HEK293T (cell line): ENCODE results near the gene UBR1.
"Not testable (repeated sequence)": the region's sequence is repeated elsewhere in the genome, so short reads cannot be mapped to it uniquely, and the experiment has no call there.

Source experiments
- CTCF ChIA-PET: fragments of 350-600 bp; formaldehyde crosslinking; extraction: SDS; loops from one replicate; lab custom pipeline; 2021; ENCODE audit warnings: antibody characterized with exemption, inconsistent platforms; lab: Yijun Ruan, JAX
- POLR2A ChIA-PET: fragments of 350-600 bp; formaldehyde crosslinking; extraction: SDS; loops from one replicate; lab custom pipeline; 2020; ENCODE audit warnings: antibody characterized with exemption, inconsistent platforms; lab: Yijun Ruan, JAX
- DNase-seq: peaks from one replicate; pipeline ENCODE4 v3.0.0; 2012; ENCODE audit warnings: mixed read lengths; ENCODE audit errors: extremely low spot score
- ARNT ChIP-seq: fragments of 450-650 bp; IDR thresholded peaks from 2 replicates; pipeline ENCODE4 v1.6.1; 2017; ENCODE audit warnings: mild to moderate bottlenecking
- BHLHE40 ChIP-seq: fragments of 450-650 bp; IDR thresholded peaks from 2 replicates; pipeline ENCODE4 v1.6.1; 2016; ENCODE audit warnings: mild to moderate bottlenecking, moderate library complexity, borderline replicate concordance
- CTBP1 ChIP-seq: fragments of 450-650 bp; IDR thresholded peaks from 2 replicates; pipeline ENCODE4 v1.6.1; 2016; ENCODE audit warnings: borderline replicate concordance
- ELF4 ChIP-seq: fragments of 450-650 bp; IDR thresholded peaks from 2 replicates; pipeline ENCODE4 v1.6.1; 2017; ENCODE audit warnings: antibody characterized with exemption
- FOXA1 ChIP-seq: fragments of 450-650 bp; IDR thresholded peaks from 2 replicates; pipeline ENCODE4 v1.6.1; 2016; ENCODE audit warnings: mild to moderate bottlenecking
- FOXK2 ChIP-seq: fragments of 450-650 bp; IDR thresholded peaks from 2 replicates; pipeline ENCODE4 v1.6.1; 2016; ENCODE audit warnings: mild to moderate bottlenecking
- FOXM1 ChIP-seq: fragments of 450-650 bp; IDR thresholded peaks from 2 replicates; pipeline ENCODE4 v1.6.1; 2017; ENCODE audit warnings: mild to moderate bottlenecking, borderline replicate concordance
- HDGF ChIP-seq: fragments of 450-650 bp; IDR thresholded peaks from 2 replicates; pipeline ENCODE4 v1.6.1; 2017; ENCODE audit warnings: antibody characterized with exemption, borderline replicate concordance
- L3MBTL2 ChIP-seq: fragments of 450-650 bp; conservative IDR thresholded peaks from 2 replicates; pipeline ENCODE4 v1.6.1; 2016; ENCODE audit warnings: mild to moderate bottlenecking
- LEF1 ChIP-seq: fragments of 450-650 bp; IDR thresholded peaks from 2 replicates; pipeline ENCODE4 v1.6.1; 2017; ENCODE audit warnings: mild to moderate bottlenecking, borderline replicate concordance
- NFRKB ChIP-seq: fragments of 450-650 bp; IDR thresholded peaks from 2 replicates; pipeline ENCODE4 v1.6.1; 2016; ENCODE audit warnings: mild to moderate bottlenecking, moderate library complexity
- SP1 ChIP-seq: fragments of 450-650 bp; IDR thresholded peaks from 2 replicates; pipeline ENCODE4 v1.6.1; 2017
- SUZ12 ChIP-seq: fragments of 450-650 bp; IDR thresholded peaks from 2 replicates; pipeline ENCODE4 v1.6.1; 2016; ENCODE audit warnings: mild to moderate bottlenecking
- TARDBP ChIP-seq: fragments of 450-650 bp; IDR thresholded peaks from 2 replicates; pipeline ENCODE4 v1.6.1; 2016
- ZNF384 ChIP-seq: fragments of 450-650 bp; IDR thresholded peaks from 2 replicates; pipeline ENCODE4 v1.6.1; 2016
- TF ChIP-seq, protein P1 (sequence below): fragments of 450-650 bp; IDR thresholded peaks from 2 replicates; pipeline ENCODE4 v1.6.1; 2016

Gene UBR1

DNA sequence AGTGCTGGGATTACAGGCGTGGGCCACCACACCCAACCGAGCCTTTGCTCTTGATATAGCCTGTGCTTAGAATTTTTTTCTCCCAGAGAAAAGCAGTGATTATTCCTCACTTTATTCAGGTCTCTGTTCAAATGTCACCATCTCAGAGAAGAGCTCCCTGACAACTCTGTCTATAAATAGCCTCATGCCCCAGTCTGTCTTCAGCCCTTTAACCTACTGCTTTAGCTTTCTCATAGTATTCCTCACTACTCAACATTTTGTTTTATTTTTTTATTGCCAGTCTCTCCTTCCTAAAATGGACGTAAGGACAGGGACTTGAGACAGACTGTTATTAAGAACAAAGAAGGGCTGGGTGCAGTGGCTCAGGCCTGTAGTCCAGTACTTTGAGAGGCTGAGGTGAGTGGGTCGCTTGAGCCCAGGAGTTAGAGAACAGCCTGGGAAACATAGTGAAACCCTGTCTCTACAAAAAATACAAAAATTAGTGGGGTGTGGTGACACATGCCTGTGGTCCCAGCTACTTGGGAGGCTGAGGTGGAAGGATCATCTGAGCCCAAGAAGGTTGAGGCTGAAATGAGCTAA is 106.5 kb downstream of the UBR1 start:
- DNase-seq, result no peak
- ChIA-PET POLR2A (no interaction called here), CTCF (no interaction called here)
- no peak for TF ChIP-seq ELF4
- no peak for TF ChIP-seq SP1
- no peak for TF ChIP-seq CTBP1
- no peak for TF ChIP-seq ARNT
- TF ChIP-seq FOXA1, result no peak
- no peak for TF ChIP-seq BHLHE40

DNA sequence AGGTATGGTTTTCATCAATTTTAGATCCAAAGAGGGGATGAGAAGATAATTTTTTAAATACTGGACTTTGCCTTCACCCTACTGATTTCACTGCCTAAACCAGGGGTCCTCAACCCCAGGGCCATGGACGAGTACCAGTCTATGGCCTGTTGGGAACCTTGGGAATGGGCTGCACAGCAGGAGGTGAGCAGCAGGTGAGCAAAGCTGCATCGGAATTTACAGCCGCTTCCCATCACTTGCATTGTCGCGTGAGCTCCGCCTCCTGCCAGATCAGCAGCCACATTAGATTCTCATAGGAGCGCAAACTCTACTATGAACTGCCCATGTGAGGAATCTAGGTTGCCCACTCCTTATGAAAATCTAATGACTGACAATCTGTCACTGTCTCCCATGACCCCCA is 109.0 kb downstream of the UBR1 start:
- TF ChIP-seq LEF1, result no peak
- TF ChIP-seq ELF4, result no peak
- no peak for TF ChIP-seq FOXA1
- no peak for TF ChIP-seq SP1
- no peak for TF ChIP-seq FOXK2
- no peak for TF ChIP-seq ARNT
- TF ChIP-seq HDGF, result no peak
- TF ChIP-seq FOXM1, result no peak
- POLR2A ChIA-PET, result no interaction called here
- CTCF ChIA-PET, result no interaction called here
- no peak for DNase-seq

DNA sequence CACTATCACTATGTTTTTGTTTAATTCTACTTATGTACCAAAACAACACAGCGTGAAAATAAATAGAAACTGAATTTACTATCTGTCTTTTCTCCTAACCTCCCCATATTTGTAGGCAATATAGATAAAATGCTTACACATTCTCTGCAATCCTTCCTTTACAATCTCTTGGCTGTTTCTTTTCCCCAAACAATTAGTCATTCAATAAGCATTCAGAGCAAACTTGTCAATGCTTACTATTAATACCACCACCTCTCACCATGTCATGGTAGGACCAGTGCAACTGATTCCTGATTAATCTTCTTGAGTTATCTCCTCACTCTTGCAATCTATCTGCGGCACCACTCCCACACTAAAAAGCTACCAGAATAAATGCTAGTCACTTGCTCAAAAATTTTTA is 111.3 kb downstream of the UBR1 start:
- CTCF ChIA-PET, result no interaction called here
- POLR2A ChIA-PET, result no interaction called here
- DNase-seq, result no peak
- TF ChIP-seq FOXM1, result no peak
- no peak for TF ChIP-seq ELF4
- no peak for TF ChIP-seq FOXA1
- no peak for TF ChIP-seq TARDBP
- no peak for TF ChIP-seq FOXK2
- TF ChIP-seq ZNF384, result no peak
- TF ChIP-seq L3MBTL2, result no peak
- no peak for TF ChIP-seq HDGF
- no peak for TF ChIP-seq SP1
- TF ChIP-seq CTBP1, result no peak
- no peak for TF ChIP-seq LEF1
- no peak for TF ChIP-seq BHLHE40
- TF ChIP-seq, protein P1, sequence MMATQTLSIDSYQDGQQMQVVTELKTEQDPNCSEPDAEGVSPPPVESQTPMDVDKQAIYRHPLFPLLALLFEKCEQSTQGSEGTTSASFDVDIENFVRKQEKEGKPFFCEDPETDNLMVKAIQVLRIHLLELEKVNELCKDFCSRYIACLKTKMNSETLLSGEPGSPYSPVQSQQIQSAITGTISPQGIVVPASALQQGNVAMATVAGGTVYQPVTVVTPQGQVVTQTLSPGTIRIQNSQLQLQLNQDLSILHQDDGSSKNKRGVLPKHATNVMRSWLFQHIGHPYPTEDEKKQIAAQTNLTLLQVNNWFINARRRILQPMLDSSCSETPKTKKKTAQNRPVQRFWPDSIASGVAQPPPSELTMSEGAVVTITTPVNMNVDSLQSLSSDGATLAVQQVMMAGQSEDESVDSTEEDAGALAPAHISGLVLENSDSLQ, result no peak
- no peak for TF ChIP-seq SUZ12
- no peak for TF ChIP-seq NFRKB
- TF ChIP-seq ARNT, result no peak

DNA sequence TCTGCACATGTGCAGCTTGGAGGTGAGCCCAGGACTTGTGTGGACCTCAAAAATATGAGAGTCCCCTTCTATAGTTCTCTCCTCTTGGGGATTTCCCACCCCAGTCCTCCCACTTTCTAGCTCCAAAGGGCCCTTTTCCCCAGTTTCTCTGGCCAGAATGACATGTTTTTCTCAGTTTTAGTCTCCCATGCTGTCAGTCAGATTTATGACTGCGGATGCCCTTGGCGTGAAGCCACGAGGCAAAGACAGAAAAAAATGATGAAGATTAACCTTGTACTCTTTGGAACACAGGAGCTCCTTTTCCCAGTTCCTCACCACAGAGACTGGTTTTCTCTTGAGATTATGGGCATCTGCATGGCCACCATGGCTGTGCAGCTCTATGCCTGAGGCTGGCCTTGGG is 113.2 kb downstream of the UBR1 start:
- TF ChIP-seq ARNT, result no peak
- TF ChIP-seq, protein P1, result 0 out of 2 replicates have a peak, but pooled peaks have one; percentile 18
- DNase-seq, result no peak
- POLR2A ChIA-PET, result no interaction called here
- CTCF ChIA-PET, result no interaction called here

DNA sequence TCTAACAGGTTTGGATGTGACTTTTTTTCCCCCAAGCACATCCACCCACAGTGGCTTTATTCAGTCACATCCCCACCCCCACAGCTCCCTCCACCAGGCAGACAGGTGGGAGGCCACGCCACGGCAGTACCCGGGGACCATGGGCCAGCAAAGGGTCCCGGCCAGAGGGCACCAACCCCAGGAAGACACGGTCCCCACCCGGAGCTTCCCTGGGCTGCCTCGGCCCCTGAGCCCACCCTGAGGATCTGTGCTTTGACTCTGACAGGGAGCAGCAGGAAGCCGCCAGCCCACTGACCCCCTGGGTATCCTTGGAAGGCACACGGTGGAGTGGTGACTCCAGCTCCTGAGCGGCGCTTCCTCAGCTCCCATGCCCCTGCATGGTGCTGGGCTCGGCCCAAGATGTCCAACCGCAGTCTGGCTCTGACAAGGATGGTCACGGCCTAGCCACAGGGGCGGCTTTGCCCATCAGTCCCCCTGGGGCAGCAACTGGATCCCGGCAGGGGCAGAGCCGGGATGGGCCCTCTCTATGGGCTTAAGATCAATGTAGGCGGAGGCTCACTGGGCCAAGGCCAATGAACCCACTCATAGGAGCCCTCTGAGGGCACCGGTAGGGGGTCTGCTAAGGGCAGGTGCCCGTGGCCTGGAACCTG is 119.0 kb downstream of the UBR1 start:
- CTCF ChIA-PET, result no interaction called here
- TF ChIP-seq TARDBP (no peak), HDGF (no peak), SUZ12 (no peak), BHLHE40 (no peak), SP1 (no peak), ELF4 (no peak), ZNF384 (no peak), FOXA1 (no peak), LEF1 (no peak), L3MBTL2 (no peak), FOXK2 (no peak), ARNT (no peak), NFRKB (no peak), FOXM1 (no peak), CTBP1 (no peak)
- TF ChIP-seq, protein P1, result no peak
- POLR2A ChIA-PET, result no interaction called here
- DNase-seq, result no peak

DNA sequence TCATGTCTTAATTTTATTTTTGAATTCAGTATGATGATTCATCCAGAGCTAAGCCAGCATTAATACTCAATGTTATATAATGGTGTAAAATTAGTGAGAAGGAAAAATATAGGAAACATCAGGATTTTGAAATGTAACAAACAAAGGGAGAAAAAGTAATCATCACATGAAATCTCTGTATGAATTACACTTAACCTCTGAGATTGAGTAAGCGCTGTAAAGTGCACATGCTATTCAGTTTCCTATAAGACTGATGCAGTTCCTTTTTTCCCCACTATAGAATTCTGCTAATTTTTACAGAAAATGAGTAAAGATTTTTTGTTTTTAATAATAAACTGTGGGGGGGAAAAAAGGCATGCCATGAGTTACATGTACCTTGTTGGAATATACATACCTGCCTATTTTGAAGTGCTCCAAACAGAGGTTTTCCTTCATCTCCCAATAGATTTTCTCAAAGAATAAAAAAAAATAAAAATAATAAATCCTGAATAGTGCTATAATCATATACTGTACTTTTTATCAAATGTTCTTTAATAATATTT is 121.3 kb downstream of the UBR1 start:
- ChIA-PET POLR2A (no interaction called here), CTCF (no interaction called here)
- TF ChIP-seq ZNF384 (no peak), ARNT (no peak), ELF4 (no peak), CTBP1 (no peak), NFRKB (no peak), HDGF (no peak), SP1 (no peak), SUZ12 (no peak), LEF1 (no peak), FOXM1 (no peak), FOXA1 (no peak), BHLHE40 (no peak), TARDBP (no peak), L3MBTL2 (no peak), FOXK2 (no peak)
- TF ChIP-seq, protein P1, result no peak
- DNase-seq, result no peak

DNA sequence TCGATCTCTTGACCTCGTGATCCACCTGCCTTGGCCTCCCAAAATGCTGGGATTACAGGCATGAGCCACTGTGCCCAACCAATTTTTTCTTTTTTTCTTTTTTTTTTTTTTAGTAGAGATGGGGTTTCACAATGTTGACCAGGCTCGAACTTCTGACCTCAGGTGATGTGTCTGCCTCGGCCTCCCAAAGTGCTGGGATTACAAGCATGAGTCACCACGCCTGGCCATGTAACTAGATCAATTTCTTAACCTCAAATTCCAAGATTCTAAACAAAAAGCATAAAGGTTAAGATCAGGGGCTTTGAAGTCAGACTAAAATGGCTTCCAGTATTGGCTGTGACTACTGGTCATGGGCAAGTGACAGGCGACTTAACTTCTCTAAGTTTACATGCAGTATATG is 126.7 kb downstream of the UBR1 start:
- DNase-seq, POLR2A ChIA-PET, CTCF ChIA-PET: not testable (repeated sequence)
